GM23338 (cell line): ENCODE data around the gene TNFSF13. TPM values are rescaled to one million over a fixed set of nuclear protein-coding genes. Genes with fewer than 3 reads are reported as not detected.

Experiments
- ATAC-seq: fragments of 200-7000 bp; cut with Tn5 transposase; 3 replicates; pipeline ENCODE4 v1.9.1; 2020
- DNase-seq: peaks from one replicate; pipeline ENCODE4 v3.0.0-alpha.2; 2015; ENCODE audit warnings: low spot score
- H2AFZ ChIP-seq: fragments of 200-600 bp; sonication (generic); 2 replicates; pipeline ENCODE4 v1.8.0; 2016; ENCODE audit warnings: antibody characterized with exemption, mild to moderate bottlenecking, moderate library complexity
- H3F3A ChIP-seq: fragments of 200-600 bp; sonication (generic); replicated peaks from 2 replicates; pipeline ENCODE4 v1.8.0; 2017; ENCODE audit warnings: antibody characterized with exemption, mixed run types, low read depth
- H3K27ac ChIP-seq: fragments of 200-600 bp; sonication (generic); 2 replicates; pipeline ENCODE4 v1.6.1; 2016; ENCODE audit warnings: low read depth
- H3K27me3 ChIP-seq: fragments of 200-600 bp; sonication (generic); 2 replicates; pipeline ENCODE4 v1.8.0; 2016; ENCODE audit warnings: mild to moderate bottlenecking, mixed run types, moderate library complexity; ENCODE audit not compliant: insufficient read depth
- H3K36me3 ChIP-seq: fragments of 200-600 bp; sonication (generic); 2 replicates; pipeline ENCODE4 v1.8.0; 2016; ENCODE audit warnings: mild to moderate bottlenecking; ENCODE audit not compliant: insufficient read depth
- H3K4me1 ChIP-seq: fragments of 200-600 bp; sonication (generic); 2 replicates; pipeline ENCODE4 v1.8.0; 2016; ENCODE audit warnings: mild to moderate bottlenecking, moderate library complexity; ENCODE audit not compliant: insufficient read depth
- H3K4me2 ChIP-seq: fragments of 200-600 bp; sonication (generic); 2 replicates; pipeline ENCODE4 v1.7.1; 2017; ENCODE audit warnings: mixed run types
- H3K4me3 ChIP-seq: fragments of 200-600 bp; sonication (generic); 2 replicates; pipeline ENCODE4 v1.6.1; 2016; ENCODE audit warnings: mixed run types
- H3K79me2 ChIP-seq: fragments of 200-600 bp; sonication (generic); replicated peaks from 2 replicates; pipeline ENCODE4 v1.8.0; 2017; ENCODE audit warnings: mild to moderate bottlenecking; ENCODE audit not compliant: insufficient read depth
- H3K9me2 ChIP-seq: fragments of 200-600 bp; sonication (generic); 2 replicates; pipeline ENCODE4 v1.8.0; 2017; ENCODE audit not compliant: insufficient read depth
- H4K20me1 ChIP-seq: fragments of 200-600 bp; sonication (generic); replicated peaks from 2 replicates; pipeline ENCODE4 v1.8.0; 2017; ENCODE audit warnings: mild to moderate bottlenecking; ENCODE audit not compliant: insufficient read depth
- H3K27ac Mint-ChIP-seq: 2 replicates; pipeline ENCODE4 v1.8.0; 2020; ENCODE audit warnings: inconsistent platforms, mild to moderate bottlenecking, moderate library complexity, mixed read lengths
- H3K27me3 Mint-ChIP-seq: 3 replicates; pipeline ENCODE4 v1.8.0; 2022; ENCODE audit warnings: low read depth, mild to moderate bottlenecking, moderate library complexity, mixed read lengths, inconsistent platforms; ENCODE audit not compliant: insufficient read depth, poor library complexity
- H3K36me3 Mint-ChIP-seq: 3 replicates; pipeline ENCODE4 v1.8.0; 2021; ENCODE audit warnings: low read depth, mild to moderate bottlenecking, inconsistent platforms, moderate library complexity, mixed read lengths
- H3K4me1 Mint-ChIP-seq: 3 replicates; pipeline ENCODE4 v1.8.0; 2020; ENCODE audit warnings: mild to moderate bottlenecking, inconsistent platforms, mixed read lengths
- H3K4me3 Mint-ChIP-seq: 3 replicates; pipeline ENCODE4 v1.8.0; 2021; ENCODE audit warnings: moderate library complexity, mild to moderate bottlenecking, inconsistent platforms, mixed read lengths
- H3K9me3 Mint-ChIP-seq: 3 replicates; pipeline ENCODE4 v1.8.0; 2020; ENCODE audit warnings: moderate library complexity, mild to moderate bottlenecking, inconsistent platforms, mixed read lengths
- CREB1 ChIP-seq: fragments of 250-450 bp; sonication (Bioruptor Pico); IDR thresholded peaks from 2 replicates; pipeline ENCODE4 v1.5.0; 2020; ENCODE audit warnings: low read depth, mild to moderate bottlenecking, moderate library complexity
- CTCF ChIP-seq, 2 experiments: fragments of 200-600 bp in 1 of 2; sonication (generic) in 1 of 2; conservative IDR thresholded peaks; 2 replicates each; pipeline versions ENCODE4 v1.5.1 to v1.6.1; 2016 to 2017; ENCODE audit warnings: antibody characterized with exemption in 2 of 2, low read depth in 2 of 2, mild to moderate bottlenecking in 2 of 2, moderate library complexity in 1 of 2
- ETS1 ChIP-seq: IDR thresholded peaks from 2 replicates; pipeline ENCODE4 v1.6.1; 2016; ENCODE audit warnings: antibody characterized with exemption
- EZH2 ChIP-seq: fragments of 200-600 bp; sonication (generic); IDR thresholded peaks from one replicate; pipeline ENCODE4 v1.8.0; 2017; ENCODE audit warnings: antibody characterized with exemption, mild to moderate bottlenecking, low read depth; ENCODE audit not compliant: unreplicated experiment
- EZH2phosphoT487 ChIP-seq: fragments of 200-600 bp; sonication (generic); IDR thresholded peaks from one replicate; pipeline ENCODE4 v1.8.1; 2018; ENCODE audit warnings: antibody characterized with exemption; ENCODE audit not compliant: unreplicated experiment
- JUNB ChIP-seq: IDR thresholded peaks from one replicate; pipeline ENCODE4 v1.6.1; 2016; ENCODE audit warnings: antibody characterized with exemption; ENCODE audit not compliant: unreplicated experiment
- NANOG ChIP-seq: IDR thresholded peaks from 2 replicates; pipeline ENCODE4 v1.6.1; 2016; ENCODE audit warnings: antibody characterized with exemption, borderline replicate concordance
- POLR2AphosphoS5 ChIP-seq: IDR thresholded peaks from 2 replicates; pipeline ENCODE4 v1.6.1; 2016; ENCODE audit warnings: antibody characterized with exemption, low read depth
- STAT1 ChIP-seq: IDR thresholded peaks from one replicate; pipeline ENCODE4 v1.6.1; 2016; ENCODE audit warnings: antibody characterized with exemption; ENCODE audit not compliant: unreplicated experiment
- ZNF331 ChIP-seq: fragments of 250-450 bp; sonication (Bioruptor Pico); IDR thresholded peaks from 2 replicates; pipeline ENCODE4 v1.5.0; 2020; ENCODE audit warnings: low read depth, mild to moderate bottlenecking, moderate library complexity
- ZNF462 ChIP-seq: fragments of 250-450 bp; sonication (Bioruptor Pico); IDR thresholded peaks from 2 replicates; pipeline ENCODE4 v1.5.0; 2020; ENCODE audit warnings: mild to moderate bottlenecking, moderate library complexity
- polyA plus RNA-seq: library from polyadenylated mRNA; unstranded; fragments of >200 nt; fragmentation: Nextera tagmentation; extraction: Ambion mirVana; gene quantifications from 2 replicates; pipeline ENCODE4 v1.2.1, GENCODE V29; 2016
- total RNA-seq: library from RNA; depleted of rRNA; stranded (reverse); fragments of >200 nt; shearing (Covaris generic); gene quantifications from 2 replicates; pipeline ENCODE4 v1.2.3, GENCODE V29; 2014

Gene TNFSF13
- total and polyA plus RNA-seq, 2 experiments from 2014 or later, result 2.2 TPM; not detected in 1

- TF ChIP-seq ETS1 (no peak), NANOG (no peak), POLR2AphosphoS5 (no peak), ZNF331 (CRISPR knock-in tag) (no peak), EZH2 (no peak), CREB1 (CRISPR knock-in tag) (no peak)
Observed at GRCh38 chr17:7541074-7541621, 17.4 kb upstream of the TNFSF13 start (continued).

GRCh38 chr17:7544911-7545310 lies 13.6 kb upstream of the TNFSF13 start:
- no peak overlapping the region for H3K4me3 Mint-ChIP-seq
- Histone ChIP-seq H3K27me3 (peaks cover 13% of the 10 kb centered on the region), H3K9me2 (no peaks in the 10 kb centered on the region), H3K79me2 (no peaks in the 10 kb centered on the region), H3K4me2 (no peak overlapping the region), H4K20me1 (no peaks in the 10 kb centered on the region), H3K27ac (no peak overlapping the region), H3K36me3 (no peaks in the 10 kb centered on the region), H3K4me3 (no peak overlapping the region), H3K4me1 (peaks cover 5% of the 10 kb centered on the region; the same call in 1 of the 2 replicates), H2AFZ (no peak overlapping the region), H3F3A (peaks cover 11% of the 10 kb centered on the region)
- ATAC-seq, result no peak
- peaks cover 13% of the 10 kb centered on the region for H3K27me3 Mint-ChIP-seq
- no peaks in the 10 kb centered on the region for H3K36me3 Mint-ChIP-seq
- no peak for DNase-seq
- H3K27ac Mint-ChIP-seq, result no peak overlapping the region
- peaks cover 6% of the 10 kb centered on the region; the same call in 1 of the 3 replicates for H3K4me1 Mint-ChIP-seq
- no peaks in the 10 kb centered on the region for H3K9me3 Mint-ChIP-seq
- TF ChIP-seq ZNF331 (CRISPR knock-in tag) (no peak), ZNF462 (CRISPR knock-in tag) (no peak), NANOG (no peak), ETS1 (no peak), JUNB (no peak), CTCF (conservative IDR thresholded peaks at IDR 0.05; ENCODE audit: low read depth in 2 of 2) (no peak), CREB1 (CRISPR knock-in tag) (no peak), EZH2 (no peak), STAT1 (no peak), POLR2AphosphoS5 (no peak), EZH2phosphoT487 (no peak)
